ENCODE results near the gene PCDH9. TPM values are rescaled to one million over a fixed set of nuclear protein-coding genes. Genes with fewer than 3 reads are reported as not detected.

PCDH9 gene
- polyA plus RNA-seq, 1 donor = 1.8 TPM

- no peaks in the 10 kb centered on the region for H3K4me1 ChIP-seq (ENCODE audit: control insufficient read depth, insufficient read depth, low read length)
- H3K36me3 ChIP-seq (ENCODE audit: control insufficient read depth, insufficient read depth, low read length) = no peaks in the 10 kb centered on the region
- no peaks in the 10 kb centered on the region for H3K27me3 ChIP-seq (ENCODE audit: control insufficient read depth, insufficient read depth, low read length)
- no peak for DNase-seq
- H3K4me3 ChIP-seq (ENCODE audit: low read length) = no peak overlapping the region
- no peak overlapping the region for H3K27ac ChIP-seq (ENCODE audit: low read length)
- H3K9me3 ChIP-seq (ENCODE audit: control insufficient read depth, low read depth, low read length) = no peaks in the 10 kb centered on the region
- WGBS (ENCODE audit: insufficient coverage, low lambda C conversion rate) = no CpG with 5 or more reads among the region's 1 CpG
Observed at GRCh38 chr13:67133476-67133875, 96.7 kb downstream of the PCDH9 start.

- Histone ChIP-seq H3K27ac (ENCODE audit: low read length) (no peak overlapping the region), H3K36me3 (ENCODE audit: control insufficient read depth, insufficient read depth, low read length) (no peaks in the 10 kb centered on the region), H3K4me1 (ENCODE audit: control insufficient read depth, insufficient read depth, low read length) (no peaks in the 10 kb centered on the region), H3K27me3 (ENCODE audit: control insufficient read depth, insufficient read depth, low read length) (no peaks in the 10 kb centered on the region), H3K9me3 (ENCODE audit: control insufficient read depth, low read depth, low read length) (no peaks in the 10 kb centered on the region), H3K4me3 (ENCODE audit: low read length) (no peak overlapping the region)
- WGBS (ENCODE audit: insufficient coverage, low lambda C conversion rate) = 100% methylated on average over 1 of the region's 1 CpG
- DNase-seq = no peak
Observed at GRCh38 chr13:67131393-67131792, 98.7 kb downstream of the PCDH9 start.

GRCh38 chr13:67130444-67130843 lies 99.7 kb downstream of the PCDH9 start:
- no peak for DNase-seq
- H3K4me3 ChIP-seq (ENCODE audit: low read length) = no peak overlapping the region

GRCh38 chr13:67128136-67128535 lies 102.0 kb downstream of the PCDH9 start:
- H3K36me3 ChIP-seq (ENCODE audit: control insufficient read depth, insufficient read depth, low read length) = no peaks in the 10 kb centered on the region
- no peaks in the 10 kb centered on the region for H3K27me3 ChIP-seq (ENCODE audit: control insufficient read depth, insufficient read depth, low read length)
- no peaks in the 10 kb centered on the region for H3K9me3 ChIP-seq (ENCODE audit: control insufficient read depth, low read depth, low read length)
- H3K4me1 ChIP-seq (ENCODE audit: control insufficient read depth, insufficient read depth, low read length) = no peaks in the 10 kb centered on the region
- DNase-seq = no peak
- no peak overlapping the region for H3K4me3 ChIP-seq (ENCODE audit: low read length)
- H3K27ac ChIP-seq (ENCODE audit: low read length) = no peak overlapping the region
- 67% methylated on average over 1 of the region's 3 CpGs for WGBS (ENCODE audit: insufficient coverage, low lambda C conversion rate)

More at GRCh38 chr13:67130444-67130843, 99.7 kb downstream of the PCDH9 start:
- Histone ChIP-seq H3K27me3 (ENCODE audit: control insufficient read depth, insufficient read depth, low read length) (no peaks in the 10 kb centered on the region), H3K36me3 (ENCODE audit: control insufficient read depth, insufficient read depth, low read length) (no peaks in the 10 kb centered on the region), H3K27ac (ENCODE audit: low read length) (no peak overlapping the region), H3K4me1 (ENCODE audit: control insufficient read depth, insufficient read depth, low read length) (no peaks in the 10 kb centered on the region), H3K9me3 (ENCODE audit: control insufficient read depth, low read depth, low read length) (no peaks in the 10 kb centered on the region)
- no CpG with 5 or more reads among the region's 5 CpGs for WGBS (ENCODE audit: insufficient coverage, low lambda C conversion rate)

GRCh38 chr13:67125681-67126080 lies 104.5 kb downstream of the PCDH9 start:
- H3K9me3 ChIP-seq (ENCODE audit: control insufficient read depth, low read depth, low read length) = no peaks in the 10 kb centered on the region
- H3K4me1 ChIP-seq (ENCODE audit: control insufficient read depth, insufficient read depth, low read length) = no peaks in the 10 kb centered on the region
- no peak overlapping the region for H3K27ac ChIP-seq (ENCODE audit: low read length)
- no peaks in the 10 kb centered on the region for H3K27me3 ChIP-seq (ENCODE audit: control insufficient read depth, insufficient read depth, low read length)
- H3K36me3 ChIP-seq (ENCODE audit: control insufficient read depth, insufficient read depth, low read length) = no peaks in the 10 kb centered on the region
- no peak overlapping the region for H3K4me3 ChIP-seq (ENCODE audit: low read length)
- no peak for DNase-seq

- WGBS (ENCODE audit: insufficient coverage, low lambda C conversion rate) = no CpG with 5 or more reads among the region's 3 CpGs
- H3K27ac ChIP-seq (ENCODE audit: low read length) = no peak overlapping the region
- no peak for DNase-seq
- no peaks in the 10 kb centered on the region for H3K27me3 ChIP-seq (ENCODE audit: control insufficient read depth, insufficient read depth, low read length)
- H3K4me3 ChIP-seq (ENCODE audit: low read length) = no peak overlapping the region
- no peaks in the 10 kb centered on the region for H3K4me1 ChIP-seq (ENCODE audit: control insufficient read depth, insufficient read depth, low read length)
- H3K9me3 ChIP-seq (ENCODE audit: control insufficient read depth, low read depth, low read length) = no peaks in the 10 kb centered on the region
- no peaks in the 10 kb centered on the region for H3K36me3 ChIP-seq (ENCODE audit: control insufficient read depth, insufficient read depth, low read length)
Observed at GRCh38 chr13:67123165-67123564, 107.0 kb downstream of the PCDH9 start.

- Histone ChIP-seq H3K27me3 (ENCODE audit: control insufficient read depth, insufficient read depth, low read length) (no peaks in the 10 kb centered on the region), H3K4me1 (ENCODE audit: control insufficient read depth, insufficient read depth, low read length) (no peaks in the 10 kb centered on the region), H3K9me3 (ENCODE audit: control insufficient read depth, low read depth, low read length) (no peaks in the 10 kb centered on the region), H3K27ac (ENCODE audit: low read length) (no peak overlapping the region), H3K36me3 (ENCODE audit: control insufficient read depth, insufficient read depth, low read length) (no peaks in the 10 kb centered on the region), H3K4me3 (ENCODE audit: low read length) (no peak overlapping the region)
- WGBS (ENCODE audit: insufficient coverage, low lambda C conversion rate) = 88% methylated on average over 1 of the region's 6 CpGs
- DNase-seq = no peak
Observed at GRCh38 chr13:67122251-67122650, 107.9 kb downstream of the PCDH9 start.

- no peaks in the 10 kb centered on the region for H3K36me3 ChIP-seq (ENCODE audit: control insufficient read depth, insufficient read depth, low read length)
- H3K4me3 ChIP-seq (ENCODE audit: low read length) = no peak overlapping the region
- no peaks in the 10 kb centered on the region for H3K4me1 ChIP-seq (ENCODE audit: control insufficient read depth, insufficient read depth, low read length)
- H3K9me3 ChIP-seq (ENCODE audit: control insufficient read depth, low read depth, low read length) = no peaks in the 10 kb centered on the region
- 87% methylated on average over 3 of the region's 6 CpGs for WGBS (ENCODE audit: insufficient coverage, low lambda C conversion rate)
- no peak overlapping the region for H3K27ac ChIP-seq (ENCODE audit: low read length)
- H3K27me3 ChIP-seq (ENCODE audit: control insufficient read depth, insufficient read depth, low read length) = no peaks in the 10 kb centered on the region
- DNase-seq = no peak
Observed at GRCh38 chr13:67120872-67121531, 109.1 kb downstream of the PCDH9 start.

- Histone ChIP-seq H3K36me3 (ENCODE audit: control insufficient read depth, insufficient read depth, low read length) (no peaks in the 10 kb centered on the region), H3K9me3 (ENCODE audit: control insufficient read depth, low read depth, low read length) (no peaks in the 10 kb centered on the region), H3K27ac (ENCODE audit: low read length) (no peak overlapping the region), H3K4me3 (ENCODE audit: low read length) (no peak overlapping the region), H3K4me1 (ENCODE audit: control insufficient read depth, insufficient read depth, low read length) (no peaks in the 10 kb centered on the region), H3K27me3 (ENCODE audit: control insufficient read depth, insufficient read depth, low read length) (no peaks in the 10 kb centered on the region)
- no peak for DNase-seq
- 25% methylated on average over 1 of the region's 1 CpG for WGBS (ENCODE audit: insufficient coverage, low lambda C conversion rate)
Observed at GRCh38 chr13:67119481-67119894, 110.6 kb downstream of the PCDH9 start.

GRCh38 chr13:67118277-67118676 lies 111.9 kb downstream of the PCDH9 start:
- WGBS (ENCODE audit: insufficient coverage, low lambda C conversion rate) = 80% methylated on average over 1 of the region's 1 CpG
- Histone ChIP-seq H3K4me3 (ENCODE audit: low read length) (no peak overlapping the region), H3K36me3 (ENCODE audit: control insufficient read depth, insufficient read depth, low read length) (no peaks in the 10 kb centered on the region), H3K27me3 (ENCODE audit: control insufficient read depth, insufficient read depth, low read length) (no peaks in the 10 kb centered on the region), H3K9me3 (ENCODE audit: control insufficient read depth, low read depth, low read length) (no peaks in the 10 kb centered on the region), H3K4me1 (ENCODE audit: control insufficient read depth, insufficient read depth, low read length) (no peaks in the 10 kb centered on the region), H3K27ac (ENCODE audit: low read length) (no peak overlapping the region)
- no peak for DNase-seq

- Histone ChIP-seq H3K36me3 (ENCODE audit: control insufficient read depth, insufficient read depth, low read length) (no peaks in the 10 kb centered on the region), H3K27me3 (ENCODE audit: control insufficient read depth, insufficient read depth, low read length) (no peaks in the 10 kb centered on the region), H3K9me3 (ENCODE audit: control insufficient read depth, low read depth, low read length) (no peaks in the 10 kb centered on the region), H3K4me1 (ENCODE audit: control insufficient read depth, insufficient read depth, low read length) (no peaks in the 10 kb centered on the region), H3K27ac (ENCODE audit: low read length) (no peak overlapping the region), H3K4me3 (ENCODE audit: low read length) (no peak overlapping the region)
- 94% methylated on average over 2 of the region's 3 CpGs for WGBS (ENCODE audit: insufficient coverage, low lambda C conversion rate)
- no peak for DNase-seq
Observed at GRCh38 chr13:67117010-67117550, 113.1 kb downstream of the PCDH9 start.
